ENCODE measurements around the gene PPWD1. TPM values are rescaled to one million over a fixed set of nuclear protein-coding genes. Genes with fewer than 3 reads are reported as not detected.
A peak's percentile ranks its signal among the peaks of the same experiment; 100 is the strongest.

Gene PPWD1
- 22.3 TPM for polyA plus RNA-seq (2012; ENCODE audit: low read depth, missing spikeins)

DNA sequence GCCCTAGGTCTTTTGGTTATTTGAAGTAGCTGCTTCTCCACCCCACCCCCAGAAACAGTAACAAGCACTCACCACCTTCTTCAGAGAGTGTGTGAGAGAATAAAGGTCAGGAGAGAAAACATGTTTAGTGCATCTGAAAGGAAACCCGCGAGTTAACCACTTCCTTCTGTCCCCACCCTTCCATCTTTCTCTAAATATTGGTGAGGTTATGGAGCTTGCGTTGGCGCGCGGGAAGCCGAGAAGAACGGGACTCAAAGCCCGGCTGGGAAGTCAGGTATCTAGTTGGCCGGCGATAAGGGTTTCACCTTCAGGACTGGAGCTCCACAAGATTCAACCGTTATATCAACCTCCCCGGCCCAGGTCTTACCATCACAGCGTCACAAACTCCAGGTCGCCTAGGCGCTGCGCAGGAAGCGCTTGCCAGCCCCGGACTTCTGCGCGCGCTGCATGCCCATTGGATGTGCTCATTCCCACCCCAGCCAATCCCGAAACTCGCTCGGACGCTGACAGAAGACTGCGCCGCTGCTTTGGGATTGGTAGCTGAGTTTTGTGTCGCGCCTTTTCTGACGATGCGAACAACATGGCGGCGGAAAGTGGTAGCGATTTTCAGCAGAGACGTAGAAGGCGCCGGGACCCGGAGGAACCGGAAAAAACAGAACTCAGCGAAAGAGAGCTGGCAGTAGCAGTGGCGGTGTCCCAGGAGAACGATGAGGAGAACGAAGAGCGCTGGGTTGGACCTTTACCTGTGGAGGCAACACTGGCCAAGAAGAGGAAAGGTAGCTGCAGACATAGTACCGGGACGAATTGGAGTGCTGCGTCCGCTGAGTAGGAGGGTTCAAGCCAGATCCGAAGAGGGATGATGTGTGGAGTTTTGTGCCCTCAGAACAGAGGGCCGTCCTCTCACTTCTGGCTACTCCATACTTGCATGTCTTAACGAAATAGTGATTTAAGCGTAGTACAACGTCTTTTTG lies at the start of gene PPWD1, which contains the start of gene CENPK:
TSS of gene PPWD1 (plus strand) at position 566 of the 971 bp plus-strand sequence. CDS start at position 581, 15 bp downstream.
TSS of gene CENPK (minus strand) at position 438 of the 971 bp plus-strand sequence. CDS start 8,261 bp downstream, outside the sequence.
- FAIRE-seq = peak; percentile 96
- peak; percentile 60 for DNase-seq (ENCODE audit: insufficient read length, low spot score)
- TF ChIP-seq SPI1 (IDR thresholded peaks at IDR 0.05; ENCODE audit: low read depth, low read length) = no peak
- peak; percentile 83 for TF ChIP-seq POLR2AphosphoS5 (IDR thresholded peaks at IDR 0.05; ENCODE audit: low read depth, low read length)
- TF ChIP-seq POLR2A (IDR thresholded peaks at IDR 0.05; ENCODE audit: low read depth, low read length) = peak; percentile 75
- peak; percentile 2 for TF ChIP-seq PAX5 (IDR thresholded peaks at IDR 0.05; ENCODE audit: insufficient read depth, low read length, severe bottlenecking)
- TF ChIP-seq POU2F2 (IDR thresholded peaks at IDR 0.05; ENCODE audit: low read depth, low read length) = peak; percentile 65; the same call in 1 of the 2 replicates
- peak; percentile 89 for TF ChIP-seq TAF1 (IDR thresholded peaks at IDR 0.05; ENCODE audit: low read depth, low read length)

DNA sequence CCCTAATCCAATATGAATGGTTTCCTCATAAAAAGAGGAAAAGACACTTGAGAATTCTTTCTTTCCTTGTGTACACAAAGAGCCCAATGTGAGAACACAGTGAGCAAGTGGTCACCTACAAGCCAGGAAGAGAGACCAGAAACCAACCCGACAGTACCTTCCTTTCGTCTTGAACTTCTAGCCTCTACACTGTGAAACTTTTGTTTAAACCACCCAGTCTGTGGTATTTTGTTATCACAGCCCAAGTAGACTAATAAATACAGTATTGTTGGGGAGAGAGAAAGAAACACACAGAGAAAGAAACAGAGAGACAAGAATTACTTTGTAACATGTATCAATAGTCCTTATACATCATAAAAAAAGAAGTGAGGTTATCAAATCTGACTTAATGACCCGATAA lies 37.4 kb upstream of the PPWD1 start:
- FAIRE-seq (no peak), DNase-seq (ENCODE audit: insufficient read length, low spot score) (no peak)
- TF ChIP-seq POU2F2 (IDR thresholded peaks at IDR 0.05; ENCODE audit: low read depth, low read length) (no peak), SPI1 (IDR thresholded peaks at IDR 0.05; ENCODE audit: low read depth, low read length) (no peak), POLR2A (IDR thresholded peaks at IDR 0.05; ENCODE audit: low read depth, low read length) (no peak), PAX5 (IDR thresholded peaks at IDR 0.05; ENCODE audit: insufficient read depth, low read length, severe bottlenecking) (no peak), POLR2AphosphoS5 (IDR thresholded peaks at IDR 0.05; ENCODE audit: low read depth, low read length) (no peak)

- DNase-seq (ENCODE audit: insufficient read length, low spot score) = no peak
- FAIRE-seq = no peak
- no peak for TF ChIP-seq TAF1 (IDR thresholded peaks at IDR 0.05; ENCODE audit: low read depth, low read length)
- TF ChIP-seq SPI1 (IDR thresholded peaks at IDR 0.05; ENCODE audit: low read depth, low read length) = 0 out of 2 replicates have a peak, but pooled peaks have one; percentile 38
Observed at GRCh38 chr5:65530904-65531303, 32.2 kb upstream of the PPWD1 start.

GRCh38 chr5:65535529-65535987 lies 27.5 kb upstream of the PPWD1 start:
- FAIRE-seq = no peak
- no peak for TF ChIP-seq PAX5 (IDR thresholded peaks at IDR 0.05; ENCODE audit: insufficient read depth, low read length, severe bottlenecking)
- TF ChIP-seq POU2F2 (IDR thresholded peaks at IDR 0.05; ENCODE audit: low read depth, low read length) = no peak
- TF ChIP-seq TAF1 (IDR thresholded peaks at IDR 0.05; ENCODE audit: low read depth, low read length) = no peak
- TF ChIP-seq POLR2AphosphoS5 (IDR thresholded peaks at IDR 0.05; ENCODE audit: low read depth, low read length) = no peak
- no peak for TF ChIP-seq POLR2A (IDR thresholded peaks at IDR 0.05; ENCODE audit: low read depth, low read length)
- no peak for TF ChIP-seq SPI1 (IDR thresholded peaks at IDR 0.05; ENCODE audit: low read depth, low read length)
- no peak for DNase-seq (ENCODE audit: insufficient read length, low spot score)

- FAIRE-seq (no peak), DNase-seq (ENCODE audit: insufficient read length, low spot score) (no peak)
- TF ChIP-seq POLR2A (IDR thresholded peaks at IDR 0.05; ENCODE audit: low read depth, low read length) (no peak), PAX5 (IDR thresholded peaks at IDR 0.05; ENCODE audit: insufficient read depth, low read length, severe bottlenecking) (no peak), SPI1 (IDR thresholded peaks at IDR 0.05; ENCODE audit: low read depth, low read length) (no peak), TAF1 (IDR thresholded peaks at IDR 0.05; ENCODE audit: low read depth, low read length) (no peak), POLR2AphosphoS5 (IDR thresholded peaks at IDR 0.05; ENCODE audit: low read depth, low read length) (no peak), POU2F2 (IDR thresholded peaks at IDR 0.05; ENCODE audit: low read depth, low read length) (no peak)
Observed at GRCh38 chr5:65539827-65540226, 23.3 kb upstream of the PPWD1 start.

DNA sequence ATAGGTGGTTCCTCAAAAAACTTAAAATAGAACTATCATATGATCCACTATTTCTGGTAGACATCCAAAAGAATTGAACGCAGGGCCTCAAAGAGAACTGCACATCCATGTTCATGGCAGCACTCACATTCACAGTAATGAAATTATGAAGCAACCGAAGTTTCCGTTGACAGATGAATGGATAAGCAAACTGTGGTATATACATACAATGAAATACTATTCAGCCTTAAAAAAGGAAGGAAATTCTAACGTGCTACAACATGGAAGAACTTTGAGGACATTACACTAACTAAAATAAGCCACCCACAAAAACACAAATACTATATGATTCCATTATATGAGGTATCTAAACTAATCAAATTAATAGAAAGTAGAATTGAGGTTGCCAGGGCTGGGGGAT lies 18.6 kb upstream of the PPWD1 start:
- DNase-seq (ENCODE audit: insufficient read length, low spot score) (no peak), FAIRE-seq (no peak)
- TF ChIP-seq POLR2A (IDR thresholded peaks at IDR 0.05; ENCODE audit: low read depth, low read length) (no peak), POU2F2 (IDR thresholded peaks at IDR 0.05; ENCODE audit: low read depth, low read length) (no peak), PAX5 (IDR thresholded peaks at IDR 0.05; ENCODE audit: insufficient read depth, low read length, severe bottlenecking) (no peak), SPI1 (IDR thresholded peaks at IDR 0.05; ENCODE audit: low read depth, low read length) (no peak), TAF1 (IDR thresholded peaks at IDR 0.05; ENCODE audit: low read depth, low read length) (no peak), POLR2AphosphoS5 (IDR thresholded peaks at IDR 0.05; ENCODE audit: low read depth, low read length) (no peak)

- FAIRE-seq = no peak
- DNase-seq (ENCODE audit: insufficient read length, low spot score) = no peak
- TF ChIP-seq POU2F2 (IDR thresholded peaks at IDR 0.05; ENCODE audit: low read depth, low read length) (no peak), TAF1 (IDR thresholded peaks at IDR 0.05; ENCODE audit: low read depth, low read length) (no peak), SPI1 (IDR thresholded peaks at IDR 0.05; ENCODE audit: low read depth, low read length) (no peak), PAX5 (IDR thresholded peaks at IDR 0.05; ENCODE audit: insufficient read depth, low read length, severe bottlenecking) (no peak), POLR2AphosphoS5 (IDR thresholded peaks at IDR 0.05; ENCODE audit: low read depth, low read length) (no peak), POLR2A (IDR thresholded peaks at IDR 0.05; ENCODE audit: low read depth, low read length) (no peak)
Observed at GRCh38 chr5:65546141-65546540, 17.0 kb upstream of the PPWD1 start.

- no peak for TF ChIP-seq POLR2A (IDR thresholded peaks at IDR 0.05; ENCODE audit: low read depth, low read length)
- TF ChIP-seq TAF1 (IDR thresholded peaks at IDR 0.05; ENCODE audit: low read depth, low read length) = no peak
- no peak for TF ChIP-seq POU2F2 (IDR thresholded peaks at IDR 0.05; ENCODE audit: low read depth, low read length)
- no peak for TF ChIP-seq PAX5 (IDR thresholded peaks at IDR 0.05; ENCODE audit: insufficient read depth, low read length, severe bottlenecking)
- TF ChIP-seq SPI1 (IDR thresholded peaks at IDR 0.05; ENCODE audit: low read depth, low read length) = no peak
- TF ChIP-seq POLR2AphosphoS5 (IDR thresholded peaks at IDR 0.05; ENCODE audit: low read depth, low read length) = no peak
Observed at GRCh38 chr5:65548281-65548680, 14.8 kb upstream of the PPWD1 start.

DNA sequence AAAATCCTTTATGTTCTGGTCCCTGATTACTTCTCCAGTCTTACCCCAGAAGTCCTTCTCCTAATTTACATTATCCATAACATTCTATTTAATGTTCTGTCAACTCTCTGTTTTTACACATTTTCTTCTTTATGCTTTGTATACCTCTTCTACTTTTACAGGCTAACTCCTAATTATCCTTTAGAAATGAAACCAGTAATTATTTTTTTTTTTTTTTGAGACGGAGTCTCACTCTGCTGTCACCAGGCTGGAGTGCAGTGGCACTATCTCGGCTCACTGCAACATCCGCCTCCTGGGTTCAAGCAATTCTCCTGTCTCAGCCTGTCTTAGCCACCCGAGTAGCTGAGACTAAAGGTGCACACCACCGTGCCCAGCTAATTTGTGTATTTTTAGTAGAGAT lies 9.2 kb upstream of the PPWD1 start:
- TF ChIP-seq POLR2AphosphoS5 (IDR thresholded peaks at IDR 0.05; ENCODE audit: low read depth, low read length) (no peak), POLR2A (IDR thresholded peaks at IDR 0.05; ENCODE audit: low read depth, low read length) (no peak), POU2F2 (IDR thresholded peaks at IDR 0.05; ENCODE audit: low read depth, low read length) (no peak), SPI1 (IDR thresholded peaks at IDR 0.05; ENCODE audit: low read depth, low read length) (no peak), PAX5 (IDR thresholded peaks at IDR 0.05; ENCODE audit: insufficient read depth, low read length, severe bottlenecking) (no peak), TAF1 (IDR thresholded peaks at IDR 0.05; ENCODE audit: low read depth, low read length) (no peak)
- no peak for FAIRE-seq

More at GRCh38 chr5:65548281-65548680, 14.8 kb upstream of the PPWD1 start:
- DNase-seq (ENCODE audit: insufficient read length, low spot score) = no peak
- no peak for FAIRE-seq

More for the DNA sequence above, 9.2 kb upstream of the PPWD1 start:
- DNase-seq (ENCODE audit: insufficient read length, low spot score) = no peak
